ENCODE data around the gene STK10.

- TF ChIP-seq CTCF (IDR thresholded peaks at IDR 0.05), result no peak
- no peak for TF ChIP-seq POLR2A (IDR thresholded peaks at IDR 0.05)
Measured at GRCh38 chr5:172151661-172152210, 36.3 kb downstream of the STK10 start.
